ENCODE data around the gene MAP3K1.

The MAP3K1 gene

GRCh38 chr5:56791396-56791795 lies 24.0 kb upstream of the MAP3K1 start:
- Histone ChIP-seq H4K20me1 (ENCODE audit: insufficient read depth, low read length) (no peaks in the 10 kb centered on the region), H3K27ac (ENCODE audit: low read length) (no peak overlapping the region), H3K4me2 (ENCODE audit: low read length) (no peak overlapping the region), H3K4me1 (ENCODE audit: low read length) (peaks cover 5% of the 10 kb centered on the region; the same call in 1 of the 2 replicates), H3K9ac (ENCODE audit: low read length) (no peak overlapping the region), H2AFZ (ENCODE audit: low read depth, low read length) (no peak overlapping the region), H3K36me3 (replicated peaks; ENCODE audit: low read depth, low read length) (no peaks in the 10 kb centered on the region), H3K27me3 (ENCODE audit: low read depth, low read length) (no peaks in the 10 kb centered on the region), H3K79me2 (ENCODE audit: low read length) (no peaks in the 10 kb centered on the region), H3K9me3 (ENCODE audit: insufficient read depth, low read length) (no peaks in the 10 kb centered on the region), H3K4me3 (ENCODE audit: low read length) (no peak overlapping the region)
- TF ChIP-seq EZH2phosphoT487 (IDR thresholded peaks at IDR 0.05; ENCODE audit: low read depth) (no peak), CTCF (IDR thresholded peaks at IDR 0.05; ENCODE audit: low read depth, low read length) (no peak)

DNA sequence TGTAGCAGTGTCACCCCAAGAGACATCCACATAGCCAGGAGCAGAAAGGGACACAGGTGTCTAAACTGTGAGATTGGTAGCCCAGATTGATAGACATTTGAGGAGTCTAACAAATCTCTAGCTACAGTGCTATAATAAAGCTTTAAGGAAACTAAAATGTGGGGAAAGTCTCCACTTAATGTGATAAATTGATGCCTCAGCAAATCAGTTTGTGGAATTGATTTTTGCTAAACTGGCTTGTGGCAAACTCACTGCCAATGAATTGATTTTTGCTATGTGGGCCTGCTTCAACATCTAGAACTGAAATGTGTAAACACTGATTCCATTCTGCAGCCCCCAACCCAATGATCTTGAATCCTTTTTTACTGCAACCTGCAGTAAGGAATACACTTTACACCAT lies 16.8 kb upstream of the MAP3K1 start:
- Histone ChIP-seq H3K4me3 (ENCODE audit: low read length) (no peak overlapping the region), H2AFZ (ENCODE audit: low read depth, low read length) (no peak overlapping the region), H4K20me1 (ENCODE audit: insufficient read depth, low read length) (no peaks in the 10 kb centered on the region), H3K9ac (ENCODE audit: low read length) (no peak overlapping the region), H3K4me1 (ENCODE audit: low read length) (no peaks in the 10 kb centered on the region), H3K9me3 (ENCODE audit: insufficient read depth, low read length) (no peaks in the 10 kb centered on the region), H3K79me2 (ENCODE audit: low read length) (no peaks in the 10 kb centered on the region), H3K36me3 (replicated peaks; ENCODE audit: low read depth, low read length) (no peaks in the 10 kb centered on the region), H3K4me2 (ENCODE audit: low read length) (no peak overlapping the region), H3K27ac (ENCODE audit: low read length) (no peak overlapping the region), H3K27me3 (ENCODE audit: low read depth, low read length) (no peaks in the 10 kb centered on the region)
- TF ChIP-seq EZH2phosphoT487 (IDR thresholded peaks at IDR 0.05; ENCODE audit: low read depth) (no peak), CTCF (IDR thresholded peaks at IDR 0.05; ENCODE audit: low read depth, low read length) (no peak)

GRCh38 chr5:56800186-56800585 lies 15.2 kb upstream of the MAP3K1 start:
- Histone ChIP-seq H3K27ac (ENCODE audit: low read length) (no peak overlapping the region), H3K79me2 (ENCODE audit: low read length) (no peaks in the 10 kb centered on the region)
- TF ChIP-seq CTCF (IDR thresholded peaks at IDR 0.05; ENCODE audit: low read depth, low read length), result no peak
- no peak for TF ChIP-seq EZH2phosphoT487 (IDR thresholded peaks at IDR 0.05; ENCODE audit: low read depth)

DNA sequence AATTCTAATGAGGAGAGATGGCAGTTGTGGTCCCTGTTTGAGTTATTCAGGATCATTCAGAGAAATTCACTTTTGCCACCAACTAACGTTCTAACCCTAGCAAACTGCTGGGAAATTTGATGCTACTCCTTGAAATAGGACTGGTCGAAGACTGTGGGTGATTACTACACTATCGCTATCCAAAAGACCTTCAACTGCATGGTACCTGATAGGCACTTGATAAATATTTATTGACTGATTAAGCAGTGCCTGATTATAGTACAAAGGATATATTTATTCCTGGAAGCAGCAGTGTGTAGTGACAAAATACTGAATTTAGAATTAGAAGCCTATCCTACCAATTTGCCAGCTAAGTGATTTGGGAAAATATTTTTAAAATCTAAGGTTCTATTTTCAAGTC lies 14.1 kb upstream of the MAP3K1 start:
- Histone ChIP-seq H2AFZ (ENCODE audit: low read depth, low read length) (no peak overlapping the region), H3K4me1 (ENCODE audit: low read length) (no peaks in the 10 kb centered on the region), H3K9me3 (ENCODE audit: insufficient read depth, low read length) (no peaks in the 10 kb centered on the region), H3K27me3 (ENCODE audit: low read depth, low read length) (no peaks in the 10 kb centered on the region), H3K4me2 (ENCODE audit: low read length) (no peak overlapping the region), H3K4me3 (ENCODE audit: low read length) (no peak overlapping the region), H4K20me1 (ENCODE audit: insufficient read depth, low read length) (no peaks in the 10 kb centered on the region), H3K27ac (ENCODE audit: low read length) (no peak overlapping the region), H3K79me2 (ENCODE audit: low read length) (no peaks in the 10 kb centered on the region), H3K9ac (ENCODE audit: low read length) (no peak overlapping the region), H3K36me3 (replicated peaks; ENCODE audit: low read depth, low read length) (no peaks in the 10 kb centered on the region)
- no peak for TF ChIP-seq EZH2phosphoT487 (IDR thresholded peaks at IDR 0.05; ENCODE audit: low read depth)
- no peak for TF ChIP-seq CTCF (IDR thresholded peaks at IDR 0.05; ENCODE audit: low read depth, low read length)

More at GRCh38 chr5:56800186-56800585, 15.2 kb upstream of the MAP3K1 start:
- no peaks in the 10 kb centered on the region for H3K36me3 ChIP-seq (replicated peaks; ENCODE audit: low read depth, low read length)
- no peak overlapping the region for H3K4me2 ChIP-seq (ENCODE audit: low read length)
- H3K4me3 ChIP-seq (ENCODE audit: low read length), result no peak overlapping the region
- no peak overlapping the region for H3K9ac ChIP-seq (ENCODE audit: low read length)
- no peaks in the 10 kb centered on the region for H3K4me1 ChIP-seq (ENCODE audit: low read length)
- H2AFZ ChIP-seq (ENCODE audit: low read depth, low read length), result no peak overlapping the region
- H3K27me3 ChIP-seq (ENCODE audit: low read depth, low read length), result no peaks in the 10 kb centered on the region
- no peaks in the 10 kb centered on the region for H3K9me3 ChIP-seq (ENCODE audit: insufficient read depth, low read length)
- H4K20me1 ChIP-seq (ENCODE audit: insufficient read depth, low read length), result no peaks in the 10 kb centered on the region

All from OCI-LY3 (cell line).